ENCODE data around the gene PPP1R3C.

GRCh38 chr10:91602868-91603568 is 29.9 kb downstream of the PPP1R3C start:
- no peak for TF ChIP-seq ZBTB33 (IDR thresholded peaks at IDR 0.05)
- TF ChIP-seq RAD21 (IDR thresholded peaks at IDR 0.05) = no peak
